Kidney (tissue), 14 donors: ENCODE results near the gene FAM107A. TPM values are rescaled to one million over a fixed set of nuclear protein-coding genes. Genes with fewer than 3 reads are reported as not detected.

Experiments used
- DNase-seq, 5 donors: peaks; one replicate each; pipeline ENCODE4 v3.0.0-alpha.2; 2013 to 2020
- FAIRE-seq: peaks from 2 replicates; lab custom pipeline; 2012; peaks lifted over from hg19 to GRCh38; lab: Jason Lieb, UNC
- H3K27ac ChIP-seq, 2 donors: one replicate each; pipeline ENCODE4 v1.7.0; 2013; ENCODE audit warnings: low read depth in 2 of 2, low read length in 2 of 2, inconsistent platforms in 1 of 2
- H3K27me3 ChIP-seq: one replicate; pipeline ENCODE4 v1.7.1; 2013; ENCODE audit warnings: low read length, inconsistent platforms; ENCODE audit not compliant: control insufficient read depth, insufficient read depth
- H3K36me3 ChIP-seq, 3 donors: one replicate each; pipeline versions ENCODE4 v1.7.0 to v1.7.1; 2013; ENCODE audit warnings: low read length in 3 of 3, control low read depth in 1 of 3, inconsistent platforms in 1 of 3; ENCODE audit not compliant: insufficient read depth in 3 of 3, control insufficient read depth in 2 of 3
- H3K4me1 ChIP-seq, 3 donors: one replicate each; pipeline versions ENCODE4 v1.7.0 to v1.7.1; 2013; ENCODE audit warnings: low read length in 3 of 3, inconsistent platforms in 1 of 3, low read depth in 1 of 3; ENCODE audit not compliant: control insufficient read depth in 2 of 3, insufficient read depth in 2 of 3
- H3K4me3 ChIP-seq, 3 donors: one replicate each; pipeline versions ENCODE4 v1.7.0 to v1.8.1; 2013; ENCODE audit warnings: low read length in 3 of 3, control low read depth in 1 of 3, inconsistent platforms in 1 of 3
- H3K9ac ChIP-seq, 3 donors: one replicate each; pipeline versions ENCODE4 v1.7.0 to v1.7.1; 2013; ENCODE audit warnings: low read length in 3 of 3, control low read depth in 1 of 3, inconsistent platforms in 1 of 3
- H3K9me3 ChIP-seq, 3 donors: one replicate each; pipeline versions ENCODE4 v1.7.0 to v1.7.1; 2013; ENCODE audit warnings: low read length in 3 of 3, control low read depth in 1 of 3, inconsistent platforms in 1 of 3; ENCODE audit not compliant: control insufficient read depth in 2 of 3, insufficient read depth in 1 of 3
- intact Hi-C: fragments of 100-400 bp; cut with DNase I; formaldehyde crosslinking; loops from one replicate; pipeline ENCODE4 v1.11.1; 2022
- polyA plus RNA-seq: library from polyadenylated mRNA; stranded (reverse); fragments of 350-450 nt; fragmentation: Illumina TruSeq; extraction: RNeasy Lipid Tissue Mini Kit (QIAGEN cat#74804); gene quantifications from one replicate; pipeline ENCODE4 v1.2.3, GENCODE V29; 2014; ENCODE audit warnings: low read depth, low replicate concordance; ENCODE audit not compliant: insufficient read depth
- total RNA-seq: library from RNA; stranded (reverse); fragmentation: NEBNext Ultra II Directional; extraction: Animal tissue kit (Norgen Biotek cat#: 25700); gene quantifications from one replicate; pipeline ENCODE4 v1.2.1, GENCODE V29; 2021
- TF ChIP-seq, protein P1 (sequence below): IDR thresholded peaks from 3 replicates; pipeline ENCODE4 v1.5.1; 2012; ENCODE audit warnings: mild to moderate bottlenecking, moderate library complexity, borderline replicate concordance; ENCODE audit not compliant: insufficient read depth; ENCODE audit errors: extremely low read depth
- donor health status: control.
- donor health status: control.
- donor health status: control.
- donor health status: control.
- donor health status: control.
- donor health status: DM: yes; HTN: yes; CAD: no.
- donor health status: Normal renal cell carcinoma (clear cell type).

Gene FAM107A
- total and polyA plus RNA-seq, 2 donors from 2014 or later, result 52.5 to 180 TPM

DNA sequence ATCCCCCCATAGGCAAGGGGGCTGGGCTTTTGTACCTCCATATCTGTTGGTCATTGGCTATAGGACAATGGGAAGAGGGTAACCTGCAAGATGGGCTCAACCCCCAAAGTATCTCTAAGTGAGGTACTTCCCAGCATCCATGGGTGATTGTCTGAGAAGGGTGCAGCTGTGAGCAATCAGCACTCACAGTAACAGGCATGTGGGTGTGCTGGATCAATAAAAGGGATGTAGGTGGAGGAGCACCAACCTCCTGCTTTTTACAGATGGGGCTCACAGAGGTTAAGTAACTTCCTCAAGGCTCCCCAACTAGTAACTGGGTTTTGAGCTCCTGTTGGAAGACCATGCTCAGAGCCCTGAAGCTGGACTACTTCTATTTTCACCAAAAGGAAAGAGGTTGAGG lies 26.4 kb upstream of the FAM107A start:
- TF ChIP-seq, protein P1, sequence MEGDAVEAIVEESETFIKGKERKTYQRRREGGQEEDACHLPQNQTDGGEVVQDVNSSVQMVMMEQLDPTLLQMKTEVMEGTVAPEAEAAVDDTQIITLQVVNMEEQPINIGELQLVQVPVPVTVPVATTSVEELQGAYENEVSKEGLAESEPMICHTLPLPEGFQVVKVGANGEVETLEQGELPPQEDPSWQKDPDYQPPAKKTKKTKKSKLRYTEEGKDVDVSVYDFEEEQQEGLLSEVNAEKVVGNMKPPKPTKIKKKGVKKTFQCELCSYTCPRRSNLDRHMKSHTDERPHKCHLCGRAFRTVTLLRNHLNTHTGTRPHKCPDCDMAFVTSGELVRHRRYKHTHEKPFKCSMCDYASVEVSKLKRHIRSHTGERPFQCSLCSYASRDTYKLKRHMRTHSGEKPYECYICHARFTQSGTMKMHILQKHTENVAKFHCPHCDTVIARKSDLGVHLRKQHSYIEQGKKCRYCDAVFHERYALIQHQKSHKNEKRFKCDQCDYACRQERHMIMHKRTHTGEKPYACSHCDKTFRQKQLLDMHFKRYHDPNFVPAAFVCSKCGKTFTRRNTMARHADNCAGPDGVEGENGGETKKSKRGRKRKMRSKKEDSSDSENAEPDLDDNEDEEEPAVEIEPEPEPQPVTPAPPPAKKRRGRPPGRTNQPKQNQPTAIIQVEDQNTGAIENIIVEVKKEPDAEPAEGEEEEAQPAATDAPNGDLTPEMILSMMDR, result no peak
- no peak for FAIRE-seq

DNA sequence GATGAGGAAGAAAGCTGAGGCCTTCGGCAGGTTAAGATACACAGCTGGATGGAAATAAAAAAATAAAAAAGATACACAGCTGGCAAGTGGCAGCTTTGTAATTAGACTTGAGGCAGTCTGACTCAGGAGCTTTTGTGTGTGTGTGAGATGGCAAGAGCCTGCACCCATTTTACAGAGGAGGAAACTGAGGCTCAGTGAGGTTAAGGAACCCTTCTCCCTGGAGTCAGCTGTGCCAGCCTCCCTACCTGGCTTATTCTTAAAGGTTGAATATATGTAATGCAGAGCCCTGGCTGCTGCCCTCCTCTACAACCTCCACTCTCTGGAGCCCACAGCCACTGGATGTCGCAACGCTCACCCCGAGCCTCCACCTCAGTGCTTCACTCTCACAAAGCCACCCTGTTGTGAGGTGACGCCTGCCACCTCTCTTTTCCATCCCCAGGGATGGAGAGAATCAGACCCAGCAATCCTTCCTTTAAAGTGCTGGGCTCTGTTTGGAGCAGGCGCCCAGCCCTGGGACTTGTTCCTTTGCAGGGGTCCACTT lies 20.6 kb upstream of the FAM107A start:
- no peaks in the 10 kb centered on the region for H3K27me3 ChIP-seq
- intact Hi-C loops, result no loop called here

More for the DNA sequence above, 26.4 kb upstream of the FAM107A start:
- Histone ChIP-seq H3K9me3 (no peaks in the 10 kb centered on the region), H3K27ac (no peak overlapping the region), H3K4me1 (peaks cover 0 to 20% (median 14%) of the 10 kb centered on the region in 3 donors), H3K27me3 (no peaks in the 10 kb centered on the region), H3K4me3 (no peak overlapping the region), H3K9ac (no peak overlapping the region), H3K36me3 (no peaks in the 10 kb centered on the region)
- no peak for DNase-seq
- intact Hi-C loops, result no loop called here

DNA sequence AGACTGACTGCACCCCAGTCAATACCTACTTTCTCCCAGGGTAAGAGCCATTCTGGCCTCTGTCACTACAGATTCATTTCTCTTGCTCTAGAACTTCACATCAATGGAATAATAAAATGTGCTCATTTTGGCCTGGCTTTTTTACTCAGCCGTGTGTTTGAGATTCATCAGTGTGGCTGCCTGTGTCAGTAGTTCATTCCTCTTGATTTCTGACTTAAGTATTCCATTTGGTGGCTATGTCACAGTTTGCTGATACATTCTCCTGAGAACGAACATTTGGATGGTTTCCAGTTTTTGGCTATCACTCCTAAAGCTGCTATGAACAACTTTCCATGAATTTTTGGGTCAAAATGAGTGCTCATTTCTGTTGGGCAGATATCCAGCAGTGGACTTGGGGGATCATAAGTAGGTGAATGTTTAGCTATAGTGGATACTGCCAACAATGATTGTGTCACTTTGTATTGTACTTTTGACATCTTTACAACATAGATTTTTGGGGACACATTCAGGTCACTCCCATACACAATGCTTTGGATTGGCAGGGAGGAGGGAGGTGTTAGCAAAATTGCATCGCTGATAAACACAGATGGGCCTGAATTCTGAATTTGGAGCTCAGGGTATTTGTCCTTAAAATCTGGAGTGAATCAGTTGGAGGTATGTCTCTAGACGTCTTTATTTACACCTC lies 19.8 kb upstream of the FAM107A start:
- DNase-seq, result no peak
- Histone ChIP-seq H3K4me3 (no peak overlapping the region), H3K27me3 (no peaks in the 10 kb centered on the region), H3K9me3 (no peaks in the 10 kb centered on the region), H3K27ac (no peak overlapping the region), H3K9ac (no peak overlapping the region), H3K36me3 (no peaks in the 10 kb centered on the region), H3K4me1 (peaks cover 0 to 2% (median 0%) of the 10 kb centered on the region in 3 donors)
- no peak for FAIRE-seq
- TF ChIP-seq, protein P1, result no peak
- intact Hi-C loops, result no loop called here

More for the DNA sequence above, 20.6 kb upstream of the FAM107A start:
- H3K4me3 ChIP-seq, result no peak overlapping the region
- FAIRE-seq, result no peak
- H3K36me3 ChIP-seq, result no peaks in the 10 kb centered on the region
- peak in 1 of 5 donors; percentile 14 for DNase-seq
- no peaks in the 10 kb centered on the region for H3K9me3 ChIP-seq
- H3K4me1 ChIP-seq, result peaks cover 0 to 2% (median 0%) of the 10 kb centered on the region in 3 donors
- H3K27ac ChIP-seq, result no peak overlapping the region
- TF ChIP-seq, protein P1, result no peak
- no peak overlapping the region for H3K9ac ChIP-seq
